ENCODE results near the gene SCN1B.
"Not testable (repeated sequence)": the region's sequence is repeated elsewhere in the genome, so short reads cannot be mapped to it uniquely, and the experiment has no call there.

The SCN1B gene

GRCh38 chr19:35044317-35045117 lies 14.2 kb downstream of the SCN1B start:
- ATAC-seq (no peak), DNase-seq (peak; percentile 73)
- H3K27ac Mint-ChIP-seq: no peak overlapping the region
- no peaks in the 10 kb centered on the region for H3K9me3 Mint-ChIP-seq
- H3K4me3 Mint-ChIP-seq: no peak overlapping the region
- H3K36me3 Mint-ChIP-seq (ENCODE audit: low read depth): no peaks in the 10 kb centered on the region
- peaks cover 21% of the 10 kb centered on the region for H3K4me1 Mint-ChIP-seq
- H3K27me3 Mint-ChIP-seq: peaks cover 8% of the 10 kb centered on the region

- Mint-ChIP-seq H3K27ac (no peak overlapping the region), H3K9me3 (no peaks in the 10 kb centered on the region), H3K36me3 (ENCODE audit: low read depth) (no peaks in the 10 kb centered on the region), H3K4me3 (no peak overlapping the region), H3K4me1 (peaks cover 14% of the 10 kb centered on the region), H3K27me3 (peaks cover 2% of the 10 kb centered on the region)
- ATAC-seq (peak; percentile 88), DNase-seq (peak; percentile 40)
Measured at GRCh38 chr19:35045667-35046300, 15.5 kb downstream of the SCN1B start.

DNA sequence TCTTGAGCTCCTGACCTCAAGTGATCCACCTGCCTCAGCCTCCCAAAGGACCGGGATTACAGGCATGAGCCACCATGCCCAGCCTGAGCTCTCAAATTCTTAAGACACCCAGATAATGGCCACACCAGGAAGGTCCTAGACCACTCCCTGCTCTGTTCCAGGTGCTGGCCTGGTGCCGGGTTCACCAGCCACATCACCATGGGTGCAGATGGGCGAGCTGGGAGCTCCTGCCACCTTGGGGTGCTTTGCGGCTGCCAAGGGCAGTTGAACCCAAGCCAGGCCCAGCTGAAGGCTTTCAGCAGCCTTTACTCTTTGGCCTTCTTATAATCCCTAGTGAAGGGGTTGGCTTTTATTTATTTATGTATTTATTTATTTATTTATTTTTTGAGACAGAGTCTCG lies 16.2 kb downstream of the SCN1B start:
- Mint-ChIP-seq H3K9me3 (no peaks in the 10 kb centered on the region), H3K27ac (no peak overlapping the region), H3K4me1 (peaks cover 10% of the 10 kb centered on the region), H3K27me3 (peaks cover 2% of the 10 kb centered on the region), H3K4me3 (no peak overlapping the region), H3K36me3 (ENCODE audit: low read depth) (no peaks in the 10 kb centered on the region)
- ATAC-seq (no peak), DNase-seq (no peak)

- Mint-ChIP-seq H3K4me1 (peaks cover 10% of the 10 kb centered on the region), H3K36me3 (ENCODE audit: low read depth) (no peaks in the 10 kb centered on the region), H3K9me3 (no peaks in the 10 kb centered on the region), H3K4me3 (no peak overlapping the region), H3K27ac (no peak overlapping the region), H3K27me3 (no peaks in the 10 kb centered on the region)
- no peak for DNase-seq
- no peak for ATAC-seq
Measured at GRCh38 chr19:35048911-35049411, 18.7 kb downstream of the SCN1B start.

DNA sequence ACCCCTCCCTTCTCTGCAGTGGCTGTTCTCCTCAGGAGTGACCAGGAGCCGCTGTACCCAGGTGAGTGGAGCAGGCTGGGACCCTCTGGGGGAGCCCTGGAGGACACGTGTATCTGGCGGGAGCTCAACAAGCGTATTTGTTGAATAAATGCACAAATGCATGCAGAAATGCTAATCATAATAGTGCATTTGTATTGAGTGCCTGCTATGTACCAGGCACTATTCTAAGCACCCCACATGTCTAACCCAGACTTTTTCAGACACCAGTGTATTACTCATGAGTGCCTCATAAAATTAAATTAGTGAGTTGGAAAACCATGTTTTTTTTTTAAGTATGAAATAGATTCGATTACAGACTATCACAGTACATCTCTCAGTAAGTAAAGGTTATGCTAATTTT lies 19.2 kb downstream of the SCN1B start:
- ATAC-seq (no peak), DNase-seq (no peak)
- Mint-ChIP-seq H3K4me3 (no peak overlapping the region), H3K4me1 (peaks cover 7% of the 10 kb centered on the region), H3K27me3 (no peaks in the 10 kb centered on the region), H3K36me3 (ENCODE audit: low read depth) (no peaks in the 10 kb centered on the region), H3K9me3 (no peaks in the 10 kb centered on the region), H3K27ac (no peak overlapping the region)

- H3K9me3 Mint-ChIP-seq; H3K27ac Mint-ChIP-seq; DNase-seq; H3K4me1 Mint-ChIP-seq; H3K4me3 Mint-ChIP-seq; ATAC-seq; H3K27me3 Mint-ChIP-seq; H3K36me3 Mint-ChIP-seq (ENCODE audit: low read depth): not testable (repeated sequence)
Measured at GRCh38 chr19:35050662-35051061, 20.4 kb downstream of the SCN1B start.

- not testable (repeated sequence) for H3K27me3 Mint-ChIP-seq; H3K4me1 Mint-ChIP-seq; H3K36me3 Mint-ChIP-seq (ENCODE audit: low read depth); DNase-seq; H3K9me3 Mint-ChIP-seq; H3K27ac Mint-ChIP-seq; H3K4me3 Mint-ChIP-seq; ATAC-seq
Measured at GRCh38 chr19:35051268-35051667, 21.0 kb downstream of the SCN1B start.

DNA sequence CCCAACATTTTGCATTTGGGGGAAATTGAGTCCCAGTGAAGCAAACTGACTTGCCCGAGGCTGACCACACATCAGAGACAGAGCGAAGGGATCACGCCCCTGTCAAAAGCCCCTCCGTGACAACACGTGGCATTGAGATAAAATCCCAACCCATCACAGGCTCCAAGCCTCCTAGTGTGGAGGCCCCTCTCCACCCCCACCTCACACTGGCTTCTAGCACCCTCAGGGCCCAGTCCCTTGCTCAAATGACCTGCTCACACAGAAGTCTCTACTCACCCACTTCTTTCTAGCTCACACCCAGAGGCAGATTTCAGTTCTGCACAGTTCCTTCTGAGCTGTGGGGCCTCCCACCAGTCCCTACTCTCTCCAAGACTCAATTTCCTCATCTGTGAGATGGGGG lies 21.5 kb downstream of the SCN1B start:
- no peaks in the 10 kb centered on the region for H3K4me1 Mint-ChIP-seq

DNA sequence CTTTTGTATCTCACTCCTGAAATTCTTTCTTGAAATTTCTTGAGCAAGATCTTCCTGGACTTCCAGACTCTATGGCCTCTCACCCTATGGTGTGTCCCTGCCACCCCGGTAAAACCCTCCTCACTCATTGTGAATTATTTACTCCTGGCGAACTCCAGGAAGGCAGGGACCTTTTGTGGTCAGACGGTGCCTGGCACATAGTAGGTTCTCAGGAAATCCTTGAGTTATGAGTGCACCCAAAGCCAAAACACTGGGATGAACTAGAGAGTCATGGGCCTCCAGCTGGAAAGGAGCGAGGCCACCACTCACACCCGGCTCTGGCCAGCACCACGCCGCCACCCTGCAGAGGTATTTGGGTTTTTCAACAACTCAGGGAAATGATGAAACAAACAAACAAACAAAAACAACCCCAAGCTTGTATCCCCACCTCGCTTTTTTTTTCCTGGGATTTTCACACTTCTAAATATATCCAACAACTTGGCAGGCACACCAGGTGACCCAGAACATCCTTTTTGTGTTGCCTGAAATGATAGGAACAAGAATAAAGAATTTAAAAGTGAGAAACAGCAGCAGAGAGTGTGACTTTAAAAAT lies 22.4 kb downstream of the SCN1B start:
- Mint-ChIP-seq H3K36me3 (ENCODE audit: low read depth) (no peaks in the 10 kb centered on the region), H3K27ac (no peak overlapping the region), H3K4me3 (no peak overlapping the region), H3K9me3 (no peaks in the 10 kb centered on the region), H3K4me1 (no peaks in the 10 kb centered on the region), H3K27me3 (peaks cover 4% of the 10 kb centered on the region)
- DNase-seq (no peak), ATAC-seq (no peak)

More for the DNA sequence above, 21.5 kb downstream of the SCN1B start:
- Mint-ChIP-seq H3K4me3 (no peak overlapping the region), H3K27me3 (peaks cover 4% of the 10 kb centered on the region), H3K36me3 (ENCODE audit: low read depth) (no peaks in the 10 kb centered on the region), H3K27ac (no peak overlapping the region), H3K9me3 (no peaks in the 10 kb centered on the region)
- ATAC-seq (no peak), DNase-seq (no peak)

- no peaks in the 10 kb centered on the region for H3K9me3 Mint-ChIP-seq
- no peaks in the 10 kb centered on the region for H3K4me1 Mint-ChIP-seq
- H3K27ac Mint-ChIP-seq: no peak overlapping the region
- DNase-seq (no peak), ATAC-seq (no peak)
- no peaks in the 10 kb centered on the region for H3K36me3 Mint-ChIP-seq (ENCODE audit: low read depth)
- no peak overlapping the region for H3K4me3 Mint-ChIP-seq
- H3K27me3 Mint-ChIP-seq: peaks cover 4% of the 10 kb centered on the region
Measured at GRCh38 chr19:35053667-35054293, 23.5 kb downstream of the SCN1B start.

GRCh38 chr19:35054626-35055025 lies 24.4 kb downstream of the SCN1B start:
- H3K36me3 Mint-ChIP-seq (ENCODE audit: low read depth): no peaks in the 10 kb centered on the region
- ATAC-seq: no peak
- H3K4me1 Mint-ChIP-seq: no peaks in the 10 kb centered on the region
- H3K9me3 Mint-ChIP-seq: no peaks in the 10 kb centered on the region
- no peak overlapping the region for H3K27ac Mint-ChIP-seq
- H3K4me3 Mint-ChIP-seq: no peak overlapping the region
- no peak for DNase-seq
- peaks cover 4% of the 10 kb centered on the region for H3K27me3 Mint-ChIP-seq

DNA sequence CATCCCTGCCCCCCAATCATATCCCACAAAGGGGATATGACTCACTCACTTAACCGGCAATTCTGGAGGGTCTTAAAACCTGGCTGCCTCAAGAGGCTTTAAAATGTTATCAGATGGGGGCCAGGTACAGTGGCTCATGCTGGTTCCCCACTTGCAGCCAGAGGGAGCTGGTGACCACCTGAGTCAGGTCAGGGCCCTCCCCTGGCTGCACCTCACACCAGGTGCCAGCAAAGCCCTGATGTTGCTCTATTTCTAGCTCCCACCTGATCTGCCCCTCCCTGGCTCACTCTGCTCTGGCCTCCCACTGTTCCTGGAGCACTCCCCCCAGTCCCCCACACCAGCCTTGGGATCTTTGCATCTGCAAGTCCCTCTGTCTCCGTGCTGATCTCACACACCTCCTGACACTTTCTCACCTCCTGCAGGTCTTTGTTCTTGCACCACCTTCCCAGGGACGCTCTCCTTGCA lies 25.5 kb downstream of the SCN1B start:
- Mint-ChIP-seq H3K27ac (no peak overlapping the region), H3K9me3 (no peaks in the 10 kb centered on the region), H3K27me3 (peaks cover 4% of the 10 kb centered on the region), H3K36me3 (ENCODE audit: low read depth) (no peaks in the 10 kb centered on the region), H3K4me3 (no peak overlapping the region), H3K4me1 (no peaks in the 10 kb centered on the region)
- ATAC-seq: no peak
- no peak for DNase-seq

GRCh38 chr19:35056513-35057063 lies 26.3 kb downstream of the SCN1B start:
- H3K36me3 Mint-ChIP-seq (ENCODE audit: low read depth): no peaks in the 10 kb centered on the region
- H3K4me3 Mint-ChIP-seq: no peak overlapping the region
- H3K27me3 Mint-ChIP-seq: peaks cover 4% of the 10 kb centered on the region
- no peak overlapping the region for H3K27ac Mint-ChIP-seq
- DNase-seq (no peak), ATAC-seq (no peak)
- H3K4me1 Mint-ChIP-seq: no peaks in the 10 kb centered on the region
- no peaks in the 10 kb centered on the region for H3K9me3 Mint-ChIP-seq

- Mint-ChIP-seq H3K4me3 (no peak overlapping the region), H3K27ac (no peak overlapping the region), H3K4me1 (peaks cover under 1% of the 10 kb centered on the region), H3K27me3 (peaks cover 8% of the 10 kb centered on the region), H3K9me3 (no peaks in the 10 kb centered on the region), H3K36me3 (ENCODE audit: low read depth) (no peaks in the 10 kb centered on the region)
- no peak for ATAC-seq
- DNase-seq: no peak
Measured at GRCh38 chr19:35058370-35058769, 28.1 kb downstream of the SCN1B start.
